ENCODE results near the gene C16orf96.

DNA sequence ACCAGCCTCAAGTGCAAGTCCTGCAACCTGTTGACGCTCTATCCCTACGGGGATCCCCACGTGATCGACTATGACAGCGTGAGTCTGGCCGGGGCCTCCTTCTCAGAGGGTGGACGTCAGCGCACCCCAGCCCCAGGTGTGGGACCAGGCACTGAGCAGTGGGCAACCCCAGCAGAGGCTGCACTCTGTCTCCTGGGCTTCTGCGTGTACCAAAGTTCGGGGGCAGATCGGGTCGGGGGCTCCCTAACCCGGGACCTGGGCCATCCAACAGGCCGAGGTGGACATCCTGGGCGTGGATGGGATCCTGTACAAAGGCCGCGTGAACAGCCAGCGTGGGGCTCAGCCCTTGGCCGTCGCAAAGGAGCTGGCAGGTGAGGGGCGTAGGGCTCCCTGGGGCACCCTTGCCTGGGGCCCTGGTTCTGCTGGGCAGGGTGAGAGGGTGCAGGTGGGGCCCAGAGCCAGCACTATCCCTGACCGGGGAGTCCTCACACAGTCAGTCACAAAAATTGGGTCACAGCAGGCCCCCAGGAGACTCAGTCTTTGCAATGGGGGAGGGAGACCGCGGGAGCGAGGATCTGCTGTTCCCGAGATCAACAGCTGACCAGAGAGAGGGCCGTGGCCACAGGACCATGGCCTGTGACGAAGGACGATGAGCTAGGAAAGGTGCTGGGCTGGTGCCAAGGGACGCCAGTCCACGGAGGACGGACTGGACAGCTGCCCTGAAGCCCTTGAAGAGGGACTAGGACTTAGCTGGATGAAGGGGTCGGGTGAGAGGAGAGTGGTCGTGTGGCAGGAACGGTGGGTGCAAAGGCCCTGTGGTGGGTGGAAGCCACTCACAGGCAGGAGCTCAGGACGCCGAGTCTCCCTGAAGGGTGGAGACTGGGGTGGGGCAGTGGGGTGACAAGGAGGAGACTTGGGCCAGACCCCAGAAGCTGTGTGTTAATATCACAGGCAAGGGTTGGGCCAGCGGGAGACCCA is 38.6 kb downstream of the C16orf96 start:
- TF ChIP-seq EZH2 (IDR thresholded peaks at IDR 0.05; ENCODE audit: insufficient read depth, poor library complexity, severe bottlenecking): no peak
- no peak for TF ChIP-seq EZH2phosphoT487 (IDR thresholded peaks at IDR 0.05; ENCODE audit: insufficient read depth, low read depth)

Data from GM23248 (cell line).